Tibial artery (tissue), 4 donors: ENCODE results near the gene LSR.

Experiments
- DNase-seq, 2 donors: peaks; one replicate each; pipeline ENCODE4 v3.0.0-alpha.2; 2019
- H3K27ac ChIP-seq, 2 donors: fragments of 200-600 bp; sonication (generic) in 1 of 2; 1 replicate in 1 of 2; 2 replicates in 1 of 2; pipeline ENCODE4 v1.5.1; 2018 to 2019; ENCODE audit warnings: mild to moderate bottlenecking in 1 of 2
- H3K27me3 ChIP-seq, 2 donors: fragments of 200-600 bp; sonication (generic) in 1 of 2; one replicate each; pipeline versions ENCODE4 v1.5.1 to v1.6.0; 2016 to 2019
- H3K36me3 ChIP-seq, 3 donors: fragments of 200-600 bp; sonication (generic) in 2 of 3; one replicate each; pipeline ENCODE4 v1.5.1; 2016 to 2019; ENCODE audit warnings: mild to moderate bottlenecking in 2 of 3
- H3K4me1 ChIP-seq, 4 donors: fragments of 200-600 bp; sonication (generic) in 2 of 4; 1 replicate in 3 of 4; 2 replicates in 1 of 4; pipeline ENCODE4 v1.5.1; 2016 to 2019
- H3K4me3 ChIP-seq, 2 donors: fragments of 200-600 bp; sonication (generic) in 1 of 2; 1 replicate in 1 of 2; 2 replicates in 1 of 2; pipeline ENCODE4 v1.5.1; 2018 to 2019; ENCODE audit warnings: mild to moderate bottlenecking in 2 of 2
- H3K9me3 ChIP-seq, 3 donors: fragments of 200-600 bp; sonication (generic) in 1 of 3; one replicate each; pipeline ENCODE4 v1.5.1; 2016 to 2019
- intact Hi-C: fragments of 100-400 bp; cut with DNase I; formaldehyde crosslinking; loops from one replicate; pipeline ENCODE4 v1.15.0; 2023; ENCODE audit warnings: low total_unique reads
- TF ChIP-seq, protein P1 (sequence below), 2 experiments: fragments of 200-600 bp in 1 of 2; fragments of 450-650 bp in 1 of 2; IDR thresholded peaks; one replicate each; pipeline ENCODE4 v1.5.1; 2017 to 2019; ENCODE audit warnings: antibody characterized with exemption in 2 of 2, mild to moderate bottlenecking in 1 of 2, moderate library complexity in 1 of 2

Gene LSR

DNA sequence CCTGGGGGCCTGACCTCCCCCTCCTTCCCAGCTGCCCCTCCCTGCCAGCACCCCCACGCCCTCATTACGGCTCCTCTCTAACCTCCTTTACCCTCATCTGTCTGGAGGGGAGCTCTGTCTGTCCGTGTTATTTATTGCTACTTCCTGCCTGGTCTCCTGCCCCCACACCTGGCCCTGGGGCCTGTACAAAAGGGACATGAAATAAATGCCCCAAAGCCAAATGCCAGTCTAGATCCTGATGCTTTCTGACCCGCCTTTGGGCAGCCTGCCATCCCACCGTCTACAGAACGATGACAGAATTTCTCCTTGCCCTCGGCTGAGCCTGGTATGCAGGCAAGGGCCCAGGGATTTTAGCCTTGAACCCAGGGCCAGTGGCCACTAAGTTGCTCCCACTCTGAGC, 64.8 kb downstream of the LSR start:
- TF ChIP-seq, protein P1, sequence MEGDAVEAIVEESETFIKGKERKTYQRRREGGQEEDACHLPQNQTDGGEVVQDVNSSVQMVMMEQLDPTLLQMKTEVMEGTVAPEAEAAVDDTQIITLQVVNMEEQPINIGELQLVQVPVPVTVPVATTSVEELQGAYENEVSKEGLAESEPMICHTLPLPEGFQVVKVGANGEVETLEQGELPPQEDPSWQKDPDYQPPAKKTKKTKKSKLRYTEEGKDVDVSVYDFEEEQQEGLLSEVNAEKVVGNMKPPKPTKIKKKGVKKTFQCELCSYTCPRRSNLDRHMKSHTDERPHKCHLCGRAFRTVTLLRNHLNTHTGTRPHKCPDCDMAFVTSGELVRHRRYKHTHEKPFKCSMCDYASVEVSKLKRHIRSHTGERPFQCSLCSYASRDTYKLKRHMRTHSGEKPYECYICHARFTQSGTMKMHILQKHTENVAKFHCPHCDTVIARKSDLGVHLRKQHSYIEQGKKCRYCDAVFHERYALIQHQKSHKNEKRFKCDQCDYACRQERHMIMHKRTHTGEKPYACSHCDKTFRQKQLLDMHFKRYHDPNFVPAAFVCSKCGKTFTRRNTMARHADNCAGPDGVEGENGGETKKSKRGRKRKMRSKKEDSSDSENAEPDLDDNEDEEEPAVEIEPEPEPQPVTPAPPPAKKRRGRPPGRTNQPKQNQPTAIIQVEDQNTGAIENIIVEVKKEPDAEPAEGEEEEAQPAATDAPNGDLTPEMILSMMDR (IDR thresholded peaks at IDR 0.05): no peak
- H3K36me3 ChIP-seq: no peaks in the 10 kb centered on the region
- peaks cover 0 to 4% (median 0%) of the 10 kb centered on the region in 4 donors for H3K4me1 ChIP-seq
- H3K27me3 ChIP-seq: peaks cover 0 to 30% of the 10 kb centered on the region in 2 donors
- H3K4me3 ChIP-seq: no peak overlapping the region
- no peak for DNase-seq
- intact Hi-C loops: no loop called here
- no peak overlapping the region for H3K27ac ChIP-seq
- H3K9me3 ChIP-seq: no peaks in the 10 kb centered on the region

DNA sequence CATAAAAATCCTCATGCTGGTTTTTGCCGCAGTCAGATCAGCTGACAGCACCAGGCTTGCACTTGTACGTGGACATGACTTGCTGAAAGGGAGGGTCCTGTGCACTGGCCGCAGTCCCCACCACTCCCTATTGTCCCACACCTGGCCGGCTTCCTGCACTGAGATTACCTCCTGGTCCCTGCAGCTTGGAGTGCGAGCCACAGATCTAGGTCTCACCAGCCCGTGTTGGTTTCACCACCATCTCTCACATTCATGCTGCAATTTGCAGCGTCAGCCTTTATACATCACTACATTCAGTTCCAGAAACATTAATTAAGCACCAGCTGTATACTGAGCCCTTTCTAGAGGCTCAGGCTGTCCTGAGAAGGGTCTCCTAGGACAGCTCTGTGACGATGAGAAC, 65.2 kb downstream of the LSR start:
- H3K27me3 ChIP-seq: peaks cover 0 to 30% of the 10 kb centered on the region in 2 donors
- intact Hi-C loops: no loop called here
- no peak for DNase-seq
- no peaks in the 10 kb centered on the region for H3K36me3 ChIP-seq
- H3K9me3 ChIP-seq: no peaks in the 10 kb centered on the region
- TF ChIP-seq, protein P1 (IDR thresholded peaks at IDR 0.05): no peak
- peaks cover 0 to 4% (median 0%) of the 10 kb centered on the region in 4 donors for H3K4me1 ChIP-seq
- H3K4me3 ChIP-seq: no peak overlapping the region
- no peak overlapping the region for H3K27ac ChIP-seq

DNA sequence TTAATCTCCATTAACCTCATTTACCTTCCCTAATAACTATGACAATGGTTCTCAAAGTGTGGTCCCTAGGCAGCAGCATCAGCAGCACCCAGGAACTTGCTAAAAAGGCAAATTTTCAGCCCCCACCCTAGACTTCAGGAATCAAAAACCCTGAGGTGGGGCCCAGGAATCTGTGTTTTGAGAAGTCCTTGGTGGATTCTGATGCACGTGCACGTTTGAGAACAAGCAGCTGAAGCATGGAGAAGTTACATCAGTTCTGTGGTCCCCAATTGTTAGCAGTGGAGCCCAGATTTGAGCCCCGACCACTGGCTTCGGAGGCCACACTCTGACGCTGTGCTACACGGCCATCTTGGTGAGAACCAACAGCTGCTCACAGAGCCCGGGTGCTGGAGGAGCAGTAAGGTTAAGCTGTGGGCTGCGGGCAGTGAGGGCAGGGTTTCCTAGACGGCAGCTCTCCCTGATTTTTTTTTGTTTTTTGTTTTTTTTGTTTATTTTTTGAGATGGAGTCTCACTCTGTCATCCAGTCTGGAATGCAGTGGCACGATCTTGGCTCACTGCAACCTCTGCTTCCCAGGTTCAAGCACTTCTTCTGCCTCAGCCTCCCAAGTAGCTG, 66.2 kb downstream of the LSR start:
- DNase-seq: no peak
- Histone ChIP-seq H3K27ac (no peak overlapping the region), H3K9me3 (no peaks in the 10 kb centered on the region), H3K27me3 (peaks cover 0 to 26% of the 10 kb centered on the region in 2 donors), H3K36me3 (no peaks in the 10 kb centered on the region), H3K4me1 (no peaks in the 10 kb centered on the region), H3K4me3 (no peak overlapping the region)
- intact Hi-C loops: no loop called here
- TF ChIP-seq, protein P1 (IDR thresholded peaks at IDR 0.05): no peak

DNA sequence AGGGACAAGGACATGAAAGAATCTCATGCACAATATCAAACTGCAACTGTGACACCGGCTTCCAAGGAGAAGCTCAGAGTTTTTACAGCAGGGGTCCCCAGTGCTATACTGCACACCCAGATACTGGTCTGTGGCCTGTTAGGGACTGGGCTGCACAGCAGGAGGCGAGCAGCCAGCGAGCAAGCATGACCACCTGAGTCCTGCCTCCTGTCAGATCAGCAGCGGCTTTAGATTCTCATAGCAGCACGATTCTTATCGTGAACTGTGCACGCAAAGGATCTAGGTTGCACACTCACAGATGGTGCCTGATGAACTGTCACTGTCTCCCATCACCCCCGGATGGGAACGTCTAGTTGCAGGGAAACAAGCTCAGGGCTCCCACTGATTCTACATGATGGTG, 67.1 kb downstream of the LSR start:
- intact Hi-C loops: no loop called here
- Histone ChIP-seq H3K27ac (no peak overlapping the region), H3K4me3 (no peak overlapping the region), H3K36me3 (no peaks in the 10 kb centered on the region), H3K4me1 (no peaks in the 10 kb centered on the region), H3K27me3 (peaks cover 0 to 30% of the 10 kb centered on the region in 2 donors), H3K9me3 (no peaks in the 10 kb centered on the region)
- DNase-seq: no peak
- TF ChIP-seq, protein P1 (IDR thresholded peaks at IDR 0.05): no peak

DNA sequence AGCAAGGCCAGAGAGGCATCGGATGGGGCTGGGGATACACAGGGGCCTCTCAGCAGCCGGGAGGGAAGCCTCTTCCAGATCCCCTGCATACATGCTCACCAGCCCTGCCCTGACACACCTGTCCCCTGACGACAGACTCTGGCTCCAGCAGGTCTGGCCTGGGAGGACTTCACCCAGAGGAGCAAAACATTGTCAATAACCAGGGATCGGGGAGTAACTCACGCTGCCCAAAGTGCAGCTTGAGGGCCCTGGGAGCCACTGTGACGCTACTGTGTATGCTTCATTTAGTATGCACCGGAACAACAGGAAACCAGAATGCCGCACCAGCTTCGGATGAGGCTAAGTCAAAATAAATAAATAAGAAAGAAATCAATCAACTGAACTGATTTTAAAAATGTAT, 67.8 kb downstream of the LSR start:
- no peaks in the 10 kb centered on the region for H3K4me1 ChIP-seq
- H3K9me3 ChIP-seq: no peaks in the 10 kb centered on the region
- H3K27ac ChIP-seq: no peak overlapping the region
- H3K27me3 ChIP-seq: peaks cover 0 to 28% of the 10 kb centered on the region in 2 donors
- H3K36me3 ChIP-seq: no peaks in the 10 kb centered on the region
- no peak overlapping the region for H3K4me3 ChIP-seq
- no peak for DNase-seq
- intact Hi-C loops: no loop called here
- TF ChIP-seq, protein P1 (IDR thresholded peaks at IDR 0.05): no peak
